HCT116 (cell line): ENCODE measurements around the gene GPR142. TPM values are rescaled to one million over a fixed set of nuclear protein-coding genes. Genes with fewer than 3 reads are reported as not detected.
"Not testable (repeated sequence)": the region's sequence is repeated elsewhere in the genome, so short reads cannot be mapped to it uniquely, and the experiment has no call there.

ENCODE experiments used
- ATAC-seq: fragments of 200-7000 bp; cut with Tn5 transposase; 2 replicates; pipeline ENCODE4 v1.9.1; 2020; ENCODE audit warnings: mild to moderate bottlenecking, moderate library complexity
- BruUV-seq: library from RNA; stranded (reverse); fragments of 400-500 nt; replicated peaks from 2 replicates; lab custom pipeline; 2021; lab: Mats Ljungman, UMichigan
- CTCF ChIA-PET: fragments of 300-600 bp; sonication (Branson Sonifier 250); formaldehyde crosslinking; loops from one replicate; lab custom pipeline; 2021; ENCODE audit warnings: antibody characterized with exemption; lab: Charles Lee
- POLR2A ChIA-PET: fragments of 300-600, 350-600 bp; sonication (Branson Sonifier 250); formaldehyde crosslinking; loops from one replicate; lab custom pipeline; 2021; ENCODE audit warnings: antibody characterized with exemption; lab: Charles Lee
- RAD21 ChIA-PET, 2 experiments: fragments of 300-600 bp; sonication (Branson Sonifier 250); formaldehyde crosslinking; loops; one replicate each; lab custom pipeline; 2023; ENCODE audit warnings: low total read pairs in 2 of 2; ENCODE audit not compliant: uncharacterized antibody in 2 of 2, unreplicated experiment in 2 of 2, low non-redundant PET in 1 of 2; lab: Charles Lee
- DNase-seq: peaks from one replicate; pipeline ENCODE4 v3.0.0-alpha.2; 2010; ENCODE audit warnings: low read depth, low spot score
- H2AFZ ChIP-seq: fragments of 200-600 bp; shearing (Covaris generic), sonication (generic); 2 replicates; pipeline ENCODE4 v1.6.1; 2017; ENCODE audit warnings: low read depth, mixed run types, mixed read lengths, antibody characterized with exemption, low read length; ENCODE audit not compliant: poor library complexity, severe bottlenecking
- H3K27ac ChIP-seq: 2 replicates; pipeline ENCODE4 v1.5.1; 2012; ENCODE audit warnings: low read depth, low read length
- H3K27me3 ChIP-seq: fragments of 200-600 bp; sonication (generic); 2 replicates; pipeline ENCODE4 v1.6.1; 2016; ENCODE audit warnings: mixed run types, low read length, mixed read lengths; ENCODE audit not compliant: insufficient read depth
- H3K36me3 ChIP-seq, 2 experiments: fragments of 200-500 bp in 1 of 2; fragments of 200-600 bp in 1 of 2; sonication (Bioruptor generic) in 1 of 2; sonication (generic) in 1 of 2; 2 replicates each; pipeline versions ENCODE4 v1.5.1 to v1.6.1; 2014 to 2016; ENCODE audit warnings: low read length in 2 of 2, inconsistent platforms in 1 of 2, mixed read lengths in 1 of 2, mixed run types in 1 of 2; ENCODE audit not compliant: insufficient read depth in 2 of 2, control insufficient read depth in 1 of 2
- H3K4me1 ChIP-seq, 2 experiments: fragments of 200-600 bp in 1 of 2; sonication (generic) in 1 of 2; 2 replicates each; pipeline versions ENCODE4 v1.5.1 to v1.6.1; 2012 to 2017; ENCODE audit warnings: low read length in 2 of 2, inconsistent platforms in 1 of 2, mild to moderate bottlenecking in 1 of 2, mixed read lengths in 1 of 2, mixed run types in 1 of 2, moderate library complexity in 1 of 2; ENCODE audit not compliant: insufficient read depth in 2 of 2, control insufficient read depth in 1 of 2
- H3K4me2 ChIP-seq: fragments of 200-600 bp; sonication (generic); 2 replicates; pipeline ENCODE4 v1.6.1; 2017; ENCODE audit warnings: mixed run types, low read length, mixed read lengths
- H3K4me3 ChIP-seq, 2 experiments: fragments of 200-600 bp in 1 of 2; sonication (generic) in 1 of 2; replicated peaks in 1 of 2; 2 replicates each; pipeline ENCODE4 v1.5.1; 2011 to 2016; ENCODE audit warnings: low read length in 2 of 2, control low read depth in 1 of 2, low read depth in 1 of 2, mild to moderate bottlenecking in 1 of 2, mixed read lengths in 1 of 2, mixed run types in 1 of 2
- H3K79me2 ChIP-seq: fragments of 200-600 bp; sonication (generic); 2 replicates; pipeline ENCODE4 v1.6.1; 2017; ENCODE audit warnings: mild to moderate bottlenecking, mixed run types, low read length, moderate library complexity, mixed read lengths; ENCODE audit not compliant: insufficient read depth
- H3K9ac ChIP-seq: fragments of 200-600 bp; sonication (generic); 2 replicates; pipeline ENCODE4 v1.6.1; 2016; ENCODE audit warnings: low read length, mixed read lengths
- H3K9me2 ChIP-seq: fragments of 200-600 bp; sonication (generic), shearing (Covaris generic); 2 replicates; pipeline ENCODE4 v1.6.1; 2017; ENCODE audit warnings: mixed run types, mild to moderate bottlenecking, moderate library complexity; ENCODE audit not compliant: insufficient read depth
- H3K9me3 ChIP-seq, 2 experiments: fragments of 200-500 bp in 1 of 2; fragments of 200-600 bp in 1 of 2; sonication (Bioruptor generic) in 1 of 2; sonication (generic) in 1 of 2; 2 replicates each; pipeline ENCODE4 v1.6.1; 2014 to 2017; ENCODE audit warnings: low read length in 2 of 2, mixed read lengths in 2 of 2, inconsistent platforms in 1 of 2, low read depth in 1 of 2, mild to moderate bottlenecking in 1 of 2, mixed run types in 1 of 2, moderate library complexity in 1 of 2; ENCODE audit not compliant: control insufficient read depth in 1 of 2, insufficient read depth in 1 of 2
- H4K20me1 ChIP-seq: fragments of 200-600 bp; sonication (generic), shearing (Covaris generic); 2 replicates; pipeline ENCODE4 v1.6.1; 2017; ENCODE audit warnings: mixed run types, mild to moderate bottlenecking, moderate library complexity; ENCODE audit not compliant: insufficient read depth
- ATF3 ChIP-seq: IDR thresholded peaks from 2 replicates; pipeline ENCODE4 v1.6.1; 2012
- CBX3 ChIP-seq: IDR thresholded peaks from 2 replicates; pipeline ENCODE4 v1.6.1; 2012; ENCODE audit warnings: low read depth
- CEBPB ChIP-seq: IDR thresholded peaks from 2 replicates; pipeline ENCODE4 v1.6.1; 2012; ENCODE audit warnings: low read depth
- EGR1 ChIP-seq: IDR thresholded peaks from 2 replicates; pipeline ENCODE4 v1.6.1; 2012; ENCODE audit warnings: low read depth
- EZH2 ChIP-seq: fragments of 200-600 bp; sonication (generic); IDR thresholded peaks from 2 replicates; pipeline ENCODE4 v1.6.1; 2017; ENCODE audit warnings: antibody characterized with exemption, mixed run types
- EZH2phosphoT487 ChIP-seq: fragments of 200-600 bp; IDR thresholded peaks from 2 replicates; pipeline ENCODE4 v1.6.1; 2018; ENCODE audit warnings: antibody characterized with exemption, borderline replicate concordance
- FOSL1 ChIP-seq: IDR thresholded peaks from 2 replicates; pipeline ENCODE4 v1.6.1; 2012; ENCODE audit warnings: low read depth
- JUND ChIP-seq: IDR thresholded peaks from 2 replicates; pipeline ENCODE4 v1.6.1; 2012
- POLR2AphosphoS5 ChIP-seq: IDR thresholded peaks from 2 replicates; pipeline ENCODE4 v1.6.1; 2011; ENCODE audit warnings: mild to moderate bottlenecking, low read depth, low read length, moderate library complexity
- RAD21 ChIP-seq: IDR thresholded peaks from 2 replicates; pipeline ENCODE4 v1.6.1; 2012; ENCODE audit warnings: low read depth, mild to moderate bottlenecking
- REST ChIP-seq: IDR thresholded peaks from 2 replicates; pipeline ENCODE4 v1.6.1; 2012; ENCODE audit warnings: low read depth
- SIN3A ChIP-seq: IDR thresholded peaks from 2 replicates; pipeline ENCODE4 v1.6.1; 2012; ENCODE audit warnings: low read depth
- SP1 ChIP-seq: IDR thresholded peaks from 2 replicates; pipeline ENCODE4 v1.6.1; 2012; ENCODE audit warnings: low read depth
- SRF ChIP-seq: IDR thresholded peaks from 2 replicates; pipeline ENCODE4 v1.6.1; 2012; ENCODE audit warnings: low read depth
- TCF7L2 ChIP-seq: IDR thresholded peaks from 2 replicates; pipeline ENCODE4 v1.7.0; 2011; ENCODE audit warnings: borderline replicate concordance, inconsistent platforms; ENCODE audit not compliant: insufficient read depth, insufficient read length; ENCODE audit errors: extremely low read depth
- ZFX ChIP-seq: fragments of 450-650 bp; IDR thresholded peaks from 2 replicates; pipeline ENCODE4 v1.6.1; 2017
- intact Hi-C: fragments of 100-400 bp; cut with micrococcal nuclease; formaldehyde crosslinking; loops from 2 replicates; pipeline ENCODE4 v1.10.0; 2022
- total RNA-seq: library from RNA; stranded (reverse); gene quantifications from one replicate; pipeline ENCODE4 v1.2.1, GENCODE V29; 2021; ENCODE audit not compliant: unreplicated experiment
- TF ChIP-seq, protein P1 (sequence below): IDR thresholded peaks from 2 replicates; pipeline ENCODE4 v1.6.1; 2012

Gene GPR142
- total RNA-seq, 1 experiment from 2014 or later, result not detected

DNA sequence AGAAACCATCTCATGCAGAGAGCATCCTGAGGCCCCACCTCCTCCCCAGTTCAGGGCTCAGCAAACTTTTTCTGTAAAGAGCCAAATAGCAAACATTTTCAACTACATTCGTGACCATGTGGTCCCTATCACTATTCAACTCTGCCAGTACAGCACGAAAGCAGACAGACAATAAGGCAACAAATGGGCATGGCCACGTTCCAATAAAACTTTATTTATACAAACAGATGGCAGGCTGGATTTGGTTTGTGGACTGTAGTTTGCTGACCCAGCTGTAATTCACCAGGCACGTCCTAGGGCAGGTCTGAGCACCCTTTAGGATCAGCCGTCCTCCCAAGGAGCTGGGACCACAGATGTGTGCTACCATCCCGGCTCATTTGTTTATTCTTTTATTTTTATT is 37.5 kb downstream of the GPR142 start:
- CTCF ChIA-PET, result interaction anchor here (1.1 to 2.5 kb wide), 2 partner anchors 12 to 25 kb away, joined by 3 to 7 read pairs; no protein-coding TSS in a partner anchor

DNA sequence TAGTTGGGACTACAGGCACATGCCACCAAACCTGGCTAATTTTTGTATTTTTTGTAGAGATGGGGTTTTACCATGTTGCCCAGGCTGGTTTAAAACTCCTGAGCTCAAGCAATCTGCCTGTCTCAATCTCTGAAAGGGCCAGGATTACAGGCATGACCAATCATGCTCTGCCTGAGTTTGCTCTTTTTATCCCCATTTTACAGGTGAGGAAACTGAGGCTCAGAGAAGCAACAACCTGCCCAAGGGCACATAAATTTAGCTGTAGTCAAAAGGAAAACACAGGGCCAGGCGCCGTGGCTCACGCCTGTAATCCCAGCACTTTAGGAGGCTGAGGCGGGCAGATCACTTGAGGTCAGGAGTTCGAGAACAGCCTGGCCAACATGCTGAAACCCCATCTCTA is 38.0 kb downstream of the GPR142 start:
- DNase-seq, H3K27me3 ChIP-seq, H3K4me3 ChIP-seq, intact Hi-C loops, RAD21 ChIA-PET, ATAC-seq, H3K9me2 ChIP-seq, H2AFZ ChIP-seq, H3K4me2 ChIP-seq, H3K27ac ChIP-seq, H3K9ac ChIP-seq, H3K9me3 ChIP-seq, H3K79me2 ChIP-seq, BruUV-seq, H3K36me3 ChIP-seq, H4K20me1 ChIP-seq, POLR2A ChIA-PET: not testable (repeated sequence)
- CTCF ChIA-PET, result interaction anchor here (1.1 to 2.5 kb wide), 2 partner anchors 11 to 26 kb away, joined by 3 to 7 read pairs; no protein-coding TSS in a partner anchor
- peaks cover 0 to 19% of the 10 kb centered on the region in 2 experiments; a peak in 2 of 4 replicates for H3K4me1 ChIP-seq

More for the DNA sequence above, 37.5 kb downstream of the GPR142 start:
- Histone ChIP-seq H3K9me3 (no peaks in the 10 kb centered on the region), H4K20me1 (no peaks in the 10 kb centered on the region), H3K36me3 (no peaks in the 10 kb centered on the region), H3K4me3 (no peak overlapping the region), H3K4me1 (peaks cover 0 to 15% of the 10 kb centered on the region in 2 experiments; a peak in 2 of 4 replicates), H2AFZ (no peak overlapping the region), H3K4me2 (no peak overlapping the region), H3K27me3 (no peaks in the 10 kb centered on the region), H3K27ac (no peak overlapping the region)
- DNase-seq, result no peak
- ChIA-PET RAD21 (no interaction called here), POLR2A (no interaction called here)
- no TSS peak for BruUV-seq
- TF ChIP-seq EGR1, result no peak
- TF ChIP-seq SP1, result no peak
- TF ChIP-seq ZFX, result no peak
- TF ChIP-seq EZH2phosphoT487, result no peak
- no peak for TF ChIP-seq SIN3A
- no peak for TF ChIP-seq POLR2AphosphoS5
- TF ChIP-seq FOSL1, result no peak
- no peak for TF ChIP-seq REST
- no peak for TF ChIP-seq TCF7L2
- TF ChIP-seq RAD21, result no peak
- TF ChIP-seq CBX3, result no peak
- no peak for TF ChIP-seq SRF
- TF ChIP-seq, protein P1, sequence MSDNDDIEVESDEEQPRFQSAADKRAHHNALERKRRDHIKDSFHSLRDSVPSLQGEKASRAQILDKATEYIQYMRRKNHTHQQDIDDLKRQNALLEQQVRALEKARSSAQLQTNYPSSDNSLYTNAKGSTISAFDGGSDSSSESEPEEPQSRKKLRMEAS, result no peak
- no peak for TF ChIP-seq EZH2
- no peak for TF ChIP-seq JUND
- TF ChIP-seq CEBPB, result no peak
- TF ChIP-seq ATF3, result no peak
- TF ChIP-seq, all 23 proteins: peak for 0
- intact Hi-C loops, result no loop called here
- Histone ChIP-seq H3K9ac (no peak overlapping the region), H3K79me2 (no peaks in the 10 kb centered on the region), H3K9me2 (no peaks in the 10 kb centered on the region)
- no peak for ATAC-seq
